HFFc6 (cell line): ENCODE measurements around the gene AGPAT3. TPM values are rescaled to one million over a fixed set of nuclear protein-coding genes. Genes with fewer than 3 reads are reported as not detected.

Experiments used
- DNase-seq: peaks from one replicate; pipeline ENCODE4 v3.0.0-alpha.2; 2018
- H3K27ac Mint-ChIP-seq: 2 replicates; pipeline ENCODE4 v1.8.0; 2020; ENCODE audit warnings: mild to moderate bottlenecking, mixed read lengths
- H3K27me3 Mint-ChIP-seq: 2 replicates; pipeline ENCODE4 v1.8.0; 2021; ENCODE audit warnings: mild to moderate bottlenecking, moderate library complexity, mixed read lengths; ENCODE audit not compliant: insufficient read depth
- H3K36me3 Mint-ChIP-seq: 2 replicates; pipeline ENCODE4 v1.8.0; 2021; ENCODE audit warnings: low read depth, mixed read lengths
- H3K4me1 Mint-ChIP-seq: 2 replicates; pipeline ENCODE4 v1.8.0; 2020; ENCODE audit warnings: low read depth, mixed read lengths
- H3K4me3 Mint-ChIP-seq: 2 replicates; pipeline ENCODE4 v1.8.0; 2020; ENCODE audit warnings: mild to moderate bottlenecking, moderate library complexity, mixed read lengths
- H3K9me3 Mint-ChIP-seq: 2 replicates; pipeline ENCODE4 v1.8.0; 2020; ENCODE audit warnings: mild to moderate bottlenecking, mixed read lengths
- total RNA-seq, 6 experiments: library from RNA; stranded (reverse); fragmentation: NEBNext Ultra II Directional; extraction: Animal tissue kit (Norgen Biotek cat#: 25700); gene quantifications; 2 replicates in 1 of 6; 3 replicates in 5 of 6; pipeline ENCODE4 v1.2.3, GENCODE V29; 2021
- TF ChIP-seq, protein P1 (sequence below): fragments of 200-600 bp; sonication (generic); IDR thresholded peaks from 2 replicates; pipeline ENCODE4 v1.5.0; 2021; ENCODE audit warnings: antibody characterized with exemption, mild to moderate bottlenecking

The AGPAT3 gene
- total RNA-seq, 6 experiments from 2014 or later: 94.6 to 114 (median 97.8) TPM

DNA sequence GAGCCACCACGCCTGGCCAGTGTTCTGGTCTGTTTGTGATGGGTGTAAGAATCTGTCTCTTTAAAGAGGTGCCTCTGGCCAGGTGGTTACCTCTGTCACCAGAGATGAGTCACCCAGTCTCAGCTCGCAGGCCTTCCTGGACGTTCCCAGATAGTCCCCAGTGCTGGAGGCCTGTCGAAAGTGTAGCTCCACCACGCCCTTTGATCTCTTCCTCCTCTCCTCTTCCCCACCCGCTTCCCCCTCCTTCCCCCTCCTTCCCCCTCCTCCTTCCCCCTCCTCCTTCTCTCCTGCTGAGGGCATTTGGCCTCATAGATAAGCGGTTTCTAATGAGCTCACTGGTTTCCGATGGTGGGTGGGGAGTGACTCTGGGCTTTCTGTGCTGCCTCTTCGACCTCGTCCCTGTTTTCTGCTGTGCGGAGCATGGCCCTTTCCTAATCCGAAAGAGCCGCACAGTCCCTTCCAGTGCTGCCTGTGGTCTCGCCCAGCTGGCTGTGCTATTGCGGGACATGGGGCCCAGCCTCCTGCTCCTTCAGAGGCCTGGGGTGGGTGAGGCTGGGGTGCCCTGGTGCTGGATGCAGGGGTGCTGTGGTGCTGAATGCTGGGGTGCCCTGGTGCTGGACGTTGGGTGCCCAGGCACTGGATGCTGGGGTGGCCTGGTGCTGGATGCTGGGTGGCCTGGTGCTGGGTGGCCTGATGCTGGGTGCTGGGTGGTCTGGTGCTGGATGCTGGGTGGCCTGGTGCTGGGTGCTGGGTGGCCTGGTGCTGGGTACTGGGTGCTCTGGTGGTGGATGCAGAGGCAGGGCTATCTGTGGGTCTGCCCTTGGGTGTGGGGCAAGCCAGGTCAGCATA, 19.2 kb downstream of the AGPAT3 start:
- H3K9me3 Mint-ChIP-seq: no peaks in the 10 kb centered on the region
- H3K27ac Mint-ChIP-seq: no peak overlapping the region
- DNase-seq: no peak
- TF ChIP-seq, protein P1, sequence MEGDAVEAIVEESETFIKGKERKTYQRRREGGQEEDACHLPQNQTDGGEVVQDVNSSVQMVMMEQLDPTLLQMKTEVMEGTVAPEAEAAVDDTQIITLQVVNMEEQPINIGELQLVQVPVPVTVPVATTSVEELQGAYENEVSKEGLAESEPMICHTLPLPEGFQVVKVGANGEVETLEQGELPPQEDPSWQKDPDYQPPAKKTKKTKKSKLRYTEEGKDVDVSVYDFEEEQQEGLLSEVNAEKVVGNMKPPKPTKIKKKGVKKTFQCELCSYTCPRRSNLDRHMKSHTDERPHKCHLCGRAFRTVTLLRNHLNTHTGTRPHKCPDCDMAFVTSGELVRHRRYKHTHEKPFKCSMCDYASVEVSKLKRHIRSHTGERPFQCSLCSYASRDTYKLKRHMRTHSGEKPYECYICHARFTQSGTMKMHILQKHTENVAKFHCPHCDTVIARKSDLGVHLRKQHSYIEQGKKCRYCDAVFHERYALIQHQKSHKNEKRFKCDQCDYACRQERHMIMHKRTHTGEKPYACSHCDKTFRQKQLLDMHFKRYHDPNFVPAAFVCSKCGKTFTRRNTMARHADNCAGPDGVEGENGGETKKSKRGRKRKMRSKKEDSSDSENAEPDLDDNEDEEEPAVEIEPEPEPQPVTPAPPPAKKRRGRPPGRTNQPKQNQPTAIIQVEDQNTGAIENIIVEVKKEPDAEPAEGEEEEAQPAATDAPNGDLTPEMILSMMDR: no peak
- peaks cover 4% of the 10 kb centered on the region; the same call in 1 of the 2 replicates for H3K36me3 Mint-ChIP-seq
- peaks cover 1% of the 10 kb centered on the region; the same call in 1 of the 2 replicates for H3K27me3 Mint-ChIP-seq
- H3K4me1 Mint-ChIP-seq: peaks cover 25% of the 10 kb centered on the region
- H3K4me3 Mint-ChIP-seq: no peak overlapping the region

DNA sequence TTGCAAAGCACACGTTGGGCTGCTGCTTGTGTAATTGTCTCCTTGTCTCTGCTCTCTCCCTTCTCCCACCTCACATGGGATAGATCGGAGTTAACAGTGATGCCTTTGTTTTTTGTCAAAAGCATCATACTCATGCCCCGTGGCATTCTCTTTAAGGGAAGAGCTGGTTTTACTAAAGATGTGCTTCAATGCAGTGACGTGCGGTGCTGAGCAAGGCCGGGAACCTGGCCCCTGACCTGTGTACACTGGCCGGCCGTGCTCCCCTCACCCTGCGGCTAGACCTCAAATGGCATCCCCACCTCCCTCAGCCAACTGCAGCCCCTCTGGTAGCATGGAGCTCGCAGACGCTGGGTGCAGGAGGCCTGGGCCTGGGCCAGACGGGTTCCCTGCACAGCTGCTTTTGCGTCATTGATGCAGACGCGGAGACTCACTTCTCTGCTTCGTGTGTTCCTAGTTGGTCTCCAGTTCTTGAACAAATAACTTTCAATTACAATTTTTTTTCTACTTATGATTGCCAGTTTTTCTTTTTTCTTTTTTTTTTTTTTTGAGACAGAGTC, 19.9 kb downstream of the AGPAT3 start:
- no peak overlapping the region for H3K4me3 Mint-ChIP-seq
- H3K9me3 Mint-ChIP-seq: no peaks in the 10 kb centered on the region
- DNase-seq: no peak

DNA sequence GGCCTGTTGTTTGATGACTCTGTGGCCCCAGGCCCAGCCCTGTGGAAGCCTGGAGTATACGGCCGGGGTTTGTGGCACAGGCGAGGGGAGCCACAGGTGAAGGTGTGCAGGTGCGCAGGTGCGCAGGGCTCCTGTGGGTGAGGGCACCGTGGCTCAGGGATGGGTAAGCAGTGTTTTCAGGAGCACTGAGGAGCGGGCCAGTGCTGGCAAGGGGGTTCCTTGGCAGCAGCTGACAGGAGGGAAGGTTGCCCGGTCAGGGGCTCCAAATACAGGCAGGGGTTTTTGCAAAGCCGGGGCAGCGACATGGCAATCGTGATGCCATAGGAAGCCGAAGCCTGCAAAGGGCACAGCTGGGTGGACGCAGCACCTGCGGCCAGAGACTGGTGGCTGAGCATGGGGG, 20.7 kb downstream of the AGPAT3 start:
- H3K27ac Mint-ChIP-seq: no peak overlapping the region
- H3K36me3 Mint-ChIP-seq: peaks cover 9% of the 10 kb centered on the region
- H3K4me1 Mint-ChIP-seq: peaks cover 11% of the 10 kb centered on the region
- DNase-seq: no peak
- H3K9me3 Mint-ChIP-seq: no peaks in the 10 kb centered on the region
- H3K4me3 Mint-ChIP-seq: no peak overlapping the region
- TF ChIP-seq, protein P1: no peak
- peaks cover 1% of the 10 kb centered on the region; the same call in 1 of the 2 replicates for H3K27me3 Mint-ChIP-seq

More for the DNA sequence above, 19.9 kb downstream of the AGPAT3 start:
- TF ChIP-seq, protein P1: no peak
- peaks cover 1% of the 10 kb centered on the region; the same call in 1 of the 2 replicates for H3K27me3 Mint-ChIP-seq
- H3K27ac Mint-ChIP-seq: no peak overlapping the region
- peaks cover 19% of the 10 kb centered on the region for H3K4me1 Mint-ChIP-seq
- H3K36me3 Mint-ChIP-seq: peaks cover 9% of the 10 kb centered on the region

DNA sequence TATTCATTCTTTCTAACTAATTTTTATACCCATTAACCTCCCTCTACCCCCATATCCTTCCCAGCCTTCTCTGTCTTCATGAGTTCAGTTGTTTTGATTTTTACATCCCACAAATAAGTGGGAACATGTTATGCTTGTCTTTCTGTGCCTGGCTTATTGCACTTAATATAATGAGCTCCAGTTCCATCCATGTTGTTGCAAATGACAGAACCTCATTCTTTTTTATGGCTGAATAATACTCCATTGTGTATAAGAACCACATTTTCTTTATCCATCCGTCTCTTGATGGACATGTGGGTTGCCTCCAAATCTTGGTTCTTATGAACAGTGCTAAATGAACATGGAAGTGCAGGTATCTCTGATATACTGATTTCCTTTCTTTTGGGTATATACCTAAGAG, 21.5 kb downstream of the AGPAT3 start:
- Mint-ChIP-seq H3K36me3 (peaks cover 10% of the 10 kb centered on the region), H3K9me3 (no peaks in the 10 kb centered on the region), H3K27me3 (peaks cover 1% of the 10 kb centered on the region), H3K27ac (no peak overlapping the region), H3K4me3 (no peak overlapping the region), H3K4me1 (0 out of 2 replicates have a peak, but pooled peaks cover 4% of the 10 kb centered on the region)
- TF ChIP-seq, protein P1: no peak
- no peak for DNase-seq

DNA sequence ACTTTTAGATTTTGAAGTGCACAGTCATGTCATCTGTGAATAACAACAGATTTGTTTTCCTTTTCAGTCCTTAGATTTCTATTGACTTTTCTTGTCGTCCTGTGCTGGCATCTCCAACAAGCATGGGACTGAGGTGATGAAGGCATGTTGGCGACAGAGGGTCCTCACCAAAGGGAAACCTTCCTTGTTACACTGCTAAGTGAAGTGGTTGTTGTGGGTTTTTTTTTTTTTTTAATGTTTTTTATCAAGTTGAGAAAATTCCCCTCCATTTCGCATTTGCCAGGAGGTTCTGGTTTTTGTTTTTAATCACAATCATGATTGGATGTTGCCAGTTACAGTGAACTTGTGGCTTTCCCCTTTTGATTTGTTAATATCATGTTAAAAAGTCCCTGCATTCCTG, 24.0 kb downstream of the AGPAT3 start:
- peaks cover 1% of the 10 kb centered on the region for H3K27me3 Mint-ChIP-seq
- TF ChIP-seq, protein P1: no peak
- H3K9me3 Mint-ChIP-seq: no peaks in the 10 kb centered on the region
- H3K4me1 Mint-ChIP-seq: 0 out of 2 replicates have a peak, but pooled peaks cover 9% of the 10 kb centered on the region
- DNase-seq: no peak
- H3K4me3 Mint-ChIP-seq: no peak overlapping the region
- peaks cover 21% of the 10 kb centered on the region for H3K36me3 Mint-ChIP-seq
- no peak overlapping the region for H3K27ac Mint-ChIP-seq
